ENCODE data around the gene RGS6. TPM values are rescaled to one million over a fixed set of nuclear protein-coding genes. Genes with fewer than 3 reads are reported as not detected.

RGS6 gene
- total and polyA plus RNA-seq, 2 of the 4 experiments (the other 2 are of a cell fraction): not detected

DNA sequence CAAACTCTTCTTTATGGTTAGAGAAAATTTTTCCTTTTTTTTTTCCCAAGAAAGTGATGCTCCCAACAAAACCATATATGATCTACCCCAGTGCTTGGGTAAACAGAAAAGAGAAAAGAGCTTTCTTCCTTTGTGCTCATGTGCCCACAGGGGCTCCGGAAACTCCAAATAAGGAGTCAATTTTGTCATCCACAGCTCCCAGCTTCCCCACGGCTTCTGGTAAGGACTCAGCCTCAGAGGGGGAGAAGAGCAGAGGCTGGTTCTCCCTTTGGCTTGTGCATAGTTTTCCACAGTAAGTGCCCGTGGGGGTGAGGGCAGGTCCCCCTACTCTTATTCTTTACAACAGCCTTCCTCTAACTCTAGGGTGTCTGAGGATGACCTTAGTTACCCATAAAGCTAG lies 13.3 kb upstream of the RGS6 start:
- Histone ChIP-seq H4K5ac (ENCODE audit: low read depth, low read length) (no peak overlapping the region), H4K91ac (ENCODE audit: insufficient read depth, low read depth, low read length) (no peak overlapping the region), H3K9me1 (ENCODE audit: insufficient read depth, low read length) (no peaks in the 10 kb centered on the region), H4K8ac (ENCODE audit: low read depth in 2 of 2, low read length in 2 of 2) (no peak overlapping the region), H2AK5ac (ENCODE audit: low read depth, low read length) (no peak overlapping the region), H3K9ac (ENCODE audit: low read depth, low read length) (no peak overlapping the region), H3K36me3 (ENCODE audit: control insufficient read depth, insufficient read depth, low read length) (no peaks in the 10 kb centered on the region), H3K27ac (ENCODE audit: insufficient read depth, low read length) (no peak overlapping the region), H3K23ac (ENCODE audit: low read depth, low read length) (no peak overlapping the region), H3K56ac (ENCODE audit: extremely low read depth, insufficient read depth, low read length) (no peak overlapping the region), H3K4ac (ENCODE audit: low read depth, low read length) (no peak overlapping the region), H2BK5ac (ENCODE audit: low read depth, low read length, poor library complexity, severe bottlenecking) (no peak overlapping the region), H2BK20ac (ENCODE audit: low read depth, low read length) (no peak overlapping the region), H2AK9ac (replicated peaks; ENCODE audit: low read depth, low read length, poor library complexity) (no peak overlapping the region), H3K4me1 (ENCODE audit: control insufficient read depth, insufficient read depth, low read length) (no peaks in the 10 kb centered on the region), H3K4me2 (ENCODE audit: low read depth, low read length) (no peak overlapping the region), H3K27me3 (ENCODE audit: control insufficient read depth, insufficient read depth, low read length) (peaks cover 1% of the 10 kb centered on the region; the same call in 1 of the 2 replicates), H3K9me3 (ENCODE audit: control insufficient read depth, insufficient read depth, low read length) (no peaks in the 10 kb centered on the region), H2AFZ (replicated peaks; ENCODE audit: low read length, poor library complexity) (peak overlapping the region; percentile 60), H2BK15ac (ENCODE audit: low read depth, low read length) (no peak overlapping the region), H3K79me1 (ENCODE audit: low read depth in 1 of 2, low read length in 2 of 2) (no peaks in the 10 kb centered on the region), H3K18ac (ENCODE audit: low read depth, low read length) (no peak overlapping the region), H3K4me3 (ENCODE audit: insufficient read depth, low read depth, low read length) (no peak overlapping the region), H2BK120ac (ENCODE audit: low read depth, low read length) (no peak overlapping the region), H4K20me1 (ENCODE audit: insufficient read depth, low read length) (no peaks in the 10 kb centered on the region), H3K14ac (replicated peaks; ENCODE audit: low read depth, low read length) (no peak overlapping the region)
- BruUV-seq (replicated peaks): no TSS peak
- in situ Hi-C loops (cut with MboI; ENCODE audit: low sequenced_read_pairs) (no loop called here), dilution Hi-C loops (cut with HindIII; ENCODE audit: low sequenced_read_pairs, unreplicated experiment) (no loop called here), intact Hi-C loops (cut with micrococcal nuclease) (no loop called here)
- ChIA-PET POLR2A (ENCODE audit: unreplicated experiment) (interaction anchor here (0.7 kb wide), 1 partner anchor 120 kb away, joined by 4 read pairs; no protein-coding TSS in a partner anchor), CTCF (interaction anchor here (0.7 to 1.0 kb wide), 3 partner anchors 13 to 21 kb away, joined by 3 read pairs; partner anchors contain the start of gene RGS6)
- TF ChIP-seq NFE2L2 (IDR thresholded peaks at IDR 0.05; ENCODE audit: low read depth, low read length) (no peak), CHD1 (IDR thresholded peaks at IDR 0.05; ENCODE audit: low read depth, low read length) (no peak), RAD21 (IDR thresholded peaks at IDR 0.05; ENCODE audit: low read length) (no peak), SMC3 (IDR thresholded peaks at IDR 0.05; ENCODE audit: low read depth, low read length) (no peak), POLR2A (IDR thresholded peaks at IDR 0.05; ENCODE audit: low read depth, low read length) (no peak), RCOR1 (IDR thresholded peaks at IDR 0.05; ENCODE audit: insufficient replicate concordance, low read length) (no peak), RFX5 (IDR thresholded peaks at IDR 0.05; ENCODE audit: low read depth, low read length) (no peak), FOS (IDR thresholded peaks at IDR 0.05; ENCODE audit: low read depth, low read length) (no peak), USF2 (IDR thresholded peaks at IDR 0.05; ENCODE audit: low read depth, low read length) (no peak), BHLHE40 (IDR thresholded peaks at IDR 0.05; ENCODE audit: low read depth, low read length) (no peak), MAFK (IDR thresholded peaks at IDR 0.05; ENCODE audit: low read depth, low read length) (no peak)
- TF ChIP-seq, protein P1, sequence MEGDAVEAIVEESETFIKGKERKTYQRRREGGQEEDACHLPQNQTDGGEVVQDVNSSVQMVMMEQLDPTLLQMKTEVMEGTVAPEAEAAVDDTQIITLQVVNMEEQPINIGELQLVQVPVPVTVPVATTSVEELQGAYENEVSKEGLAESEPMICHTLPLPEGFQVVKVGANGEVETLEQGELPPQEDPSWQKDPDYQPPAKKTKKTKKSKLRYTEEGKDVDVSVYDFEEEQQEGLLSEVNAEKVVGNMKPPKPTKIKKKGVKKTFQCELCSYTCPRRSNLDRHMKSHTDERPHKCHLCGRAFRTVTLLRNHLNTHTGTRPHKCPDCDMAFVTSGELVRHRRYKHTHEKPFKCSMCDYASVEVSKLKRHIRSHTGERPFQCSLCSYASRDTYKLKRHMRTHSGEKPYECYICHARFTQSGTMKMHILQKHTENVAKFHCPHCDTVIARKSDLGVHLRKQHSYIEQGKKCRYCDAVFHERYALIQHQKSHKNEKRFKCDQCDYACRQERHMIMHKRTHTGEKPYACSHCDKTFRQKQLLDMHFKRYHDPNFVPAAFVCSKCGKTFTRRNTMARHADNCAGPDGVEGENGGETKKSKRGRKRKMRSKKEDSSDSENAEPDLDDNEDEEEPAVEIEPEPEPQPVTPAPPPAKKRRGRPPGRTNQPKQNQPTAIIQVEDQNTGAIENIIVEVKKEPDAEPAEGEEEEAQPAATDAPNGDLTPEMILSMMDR (conservative IDR thresholded peaks at IDR 0.05; ENCODE audit: low read depth, low read length): no peak
- peak; percentile 69 for ATAC-seq (ENCODE audit: low read depth)
- WGBS, 2 experiments (ENCODE audit: extremely low coverage in 2 of 2, insufficient read length in 1 of 2): no CpG with 5 or more reads among the region's 3 CpGs
- no peak for DNase-seq
